Stimulated activated CD8-positive, alpha-beta memory T cell treated with anti-CD3 and anti-CD28 coated beads, Interleukin-2, amount 100 ng/mL, for 48 hours (primary cell): Measurements from ENCODE around the gene IFNA14.
"Not testable (repeated sequence)": the region's sequence is repeated elsewhere in the genome, so short reads cannot be mapped to it uniquely, and the experiment has no call there.

Source experiments
- DNase-seq, 2 donors: peaks; one replicate each; pipeline ENCODE4 v3.0.0-alpha.2; 2020; ENCODE audit warnings: low read depth in 2 of 2

Gene IFNA14

DNA sequence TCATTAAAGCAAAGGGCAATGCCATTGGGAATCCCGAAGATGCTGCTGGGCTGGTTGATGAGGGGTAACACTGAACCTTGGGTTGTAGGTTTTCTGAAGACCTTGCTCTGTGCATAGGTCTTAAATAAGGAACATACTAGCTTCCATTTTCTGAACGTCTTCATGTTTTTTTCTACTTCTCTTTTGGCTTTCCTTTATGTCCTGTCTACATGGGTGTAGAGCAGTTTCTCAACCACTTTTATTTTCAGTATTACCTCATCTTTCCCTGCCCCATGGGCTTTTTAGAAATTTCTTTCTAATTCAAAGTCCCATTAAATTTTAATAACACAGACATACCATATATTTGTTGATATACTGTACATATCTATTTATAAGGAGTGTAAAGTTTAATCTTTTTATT, at the start of gene IFNA14:
Gene IFNA14 (minus strand): TSS at position 95 of the 400 bp plus-strand sequence. CDS start 70 bp downstream, at position 25.
- no peak for DNase-seq

DNA sequence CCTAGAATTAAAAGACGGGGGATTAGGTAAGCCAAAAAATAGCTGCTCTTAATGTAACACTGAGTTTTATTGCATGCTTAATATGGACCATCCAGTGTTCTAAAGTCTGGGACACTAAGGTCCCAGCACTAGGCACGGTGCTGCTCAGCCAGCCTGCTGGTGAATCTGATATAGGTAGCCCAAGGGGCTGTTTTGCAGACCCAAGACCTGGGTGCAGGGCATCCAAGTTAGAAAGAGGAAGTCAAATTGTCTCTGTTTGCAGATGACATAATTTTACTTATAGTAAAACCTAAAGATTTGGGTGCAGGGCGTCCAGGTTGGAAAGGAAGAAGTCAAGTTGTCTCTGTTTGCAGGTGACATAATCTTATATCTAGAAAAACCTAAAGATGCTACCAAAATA, 47.5 kb upstream of the IFNA14 start:
- DNase-seq = no peak

DNA sequence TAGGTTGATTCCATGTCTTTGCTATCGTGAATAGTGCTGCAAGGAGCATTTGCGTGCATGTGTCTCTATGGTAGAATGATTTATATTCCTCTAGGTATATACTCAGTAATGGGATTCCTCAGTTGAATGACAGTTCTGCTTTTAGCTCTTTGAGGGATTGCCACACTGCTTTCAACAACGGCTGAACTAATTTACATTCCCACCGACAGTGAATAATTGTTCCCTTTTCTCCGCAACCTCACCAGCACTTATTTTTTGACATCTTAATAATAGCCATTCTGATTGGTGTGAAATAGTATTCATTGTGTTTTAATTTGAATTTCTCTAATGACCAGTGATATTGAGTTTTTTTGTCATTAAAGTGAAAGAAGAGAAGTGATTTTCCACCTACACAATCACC, 46.9 kb upstream of the IFNA14 start:
- DNase-seq = no peak

DNA sequence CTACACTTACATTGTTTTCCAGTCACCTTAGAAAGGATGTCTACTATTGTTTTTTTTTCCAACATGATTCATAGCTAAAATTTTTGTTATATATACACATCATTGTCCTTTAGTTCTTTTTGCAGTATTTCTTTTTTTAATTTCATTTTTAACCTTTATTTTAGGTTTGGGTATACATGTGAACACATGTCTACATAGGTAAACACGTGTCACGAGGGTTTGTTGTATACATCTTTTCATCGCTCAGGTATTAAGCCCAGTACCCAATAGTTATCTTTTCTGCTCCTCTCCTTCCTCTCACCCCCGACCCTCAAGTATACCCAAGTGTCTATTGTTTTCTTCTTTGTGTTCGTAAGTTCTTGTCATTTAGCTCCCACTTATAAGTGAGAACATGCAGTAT, 46.3 kb upstream of the IFNA14 start:
- no peak for DNase-seq

DNA sequence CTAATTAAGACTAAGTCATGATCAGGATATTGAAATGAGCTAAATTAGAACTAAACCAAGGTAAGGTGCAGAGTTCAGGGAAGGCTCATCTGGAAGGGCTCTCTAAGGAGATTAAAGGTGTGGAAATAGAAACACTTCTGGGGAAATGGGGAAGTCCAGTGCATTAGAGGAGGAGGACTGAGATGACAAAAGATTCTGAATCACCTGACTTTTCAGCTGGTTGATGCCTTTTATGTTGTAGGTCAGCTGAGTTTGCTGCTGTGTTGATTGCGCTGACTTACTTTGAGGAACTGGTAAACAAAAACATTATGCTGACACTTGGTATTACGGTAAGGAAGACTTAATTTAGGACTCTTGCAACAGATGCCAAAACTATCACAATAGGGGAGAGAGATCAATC, 41.5 kb upstream of the IFNA14 start:
- no peak for DNase-seq

DNA sequence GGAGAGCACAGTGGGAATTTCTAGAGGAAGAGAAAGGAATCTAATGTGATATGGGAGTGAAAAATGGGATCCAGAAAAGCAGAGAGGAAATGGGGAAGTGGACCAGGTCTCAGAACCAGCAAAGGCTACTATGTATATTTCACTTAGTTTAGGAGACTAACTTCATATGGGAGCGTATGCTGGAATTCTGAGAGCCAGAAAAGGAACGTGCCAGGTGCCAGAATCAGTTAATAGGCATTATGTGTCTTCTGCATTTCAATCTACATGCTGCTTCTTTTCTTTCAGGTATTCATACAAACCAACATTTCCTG, 28.5 kb upstream of the IFNA14 start:
- DNase-seq = no peak

DNA sequence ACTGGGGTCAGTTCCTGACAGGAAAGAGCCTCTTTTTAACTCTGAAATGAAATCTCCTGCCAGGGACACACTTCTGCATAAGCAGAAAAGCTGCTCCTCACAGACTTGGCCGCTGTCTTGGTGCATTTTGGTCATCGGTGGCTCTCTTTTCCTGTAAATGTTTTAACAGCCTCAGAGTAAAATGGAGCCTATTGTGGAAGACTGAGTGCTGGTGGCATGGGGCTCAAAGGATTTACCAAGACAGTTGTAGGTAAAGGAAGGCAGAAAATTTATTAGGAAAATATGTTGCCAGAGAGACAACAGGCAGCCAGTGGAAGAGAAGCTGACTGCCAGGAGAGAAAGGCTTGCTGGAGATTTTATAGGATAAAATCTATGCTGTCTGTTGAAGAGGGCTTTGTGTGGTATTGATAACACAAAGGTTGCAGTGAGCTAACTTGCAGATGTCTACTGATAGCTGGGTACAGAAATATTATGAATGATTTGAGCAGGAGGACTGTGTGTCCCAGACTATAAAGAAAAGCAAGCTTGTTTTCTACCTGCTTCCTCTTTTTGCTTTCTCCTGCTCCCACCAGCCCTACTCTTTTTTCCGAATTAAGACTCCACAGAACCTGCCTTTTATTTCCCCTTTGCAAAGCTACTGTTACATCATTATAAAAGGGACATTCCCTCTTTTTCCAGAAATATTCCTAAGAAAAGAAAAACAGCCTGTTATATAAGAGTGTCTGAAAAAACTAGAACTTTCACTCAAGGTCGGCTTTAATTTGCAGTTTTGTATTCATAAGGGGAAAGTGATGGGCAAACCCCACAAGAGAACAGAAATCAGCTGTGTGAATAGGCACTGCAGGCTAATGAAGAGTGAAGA, 27.9 kb upstream of the IFNA14 start:
- DNase-seq = no peak

DNA sequence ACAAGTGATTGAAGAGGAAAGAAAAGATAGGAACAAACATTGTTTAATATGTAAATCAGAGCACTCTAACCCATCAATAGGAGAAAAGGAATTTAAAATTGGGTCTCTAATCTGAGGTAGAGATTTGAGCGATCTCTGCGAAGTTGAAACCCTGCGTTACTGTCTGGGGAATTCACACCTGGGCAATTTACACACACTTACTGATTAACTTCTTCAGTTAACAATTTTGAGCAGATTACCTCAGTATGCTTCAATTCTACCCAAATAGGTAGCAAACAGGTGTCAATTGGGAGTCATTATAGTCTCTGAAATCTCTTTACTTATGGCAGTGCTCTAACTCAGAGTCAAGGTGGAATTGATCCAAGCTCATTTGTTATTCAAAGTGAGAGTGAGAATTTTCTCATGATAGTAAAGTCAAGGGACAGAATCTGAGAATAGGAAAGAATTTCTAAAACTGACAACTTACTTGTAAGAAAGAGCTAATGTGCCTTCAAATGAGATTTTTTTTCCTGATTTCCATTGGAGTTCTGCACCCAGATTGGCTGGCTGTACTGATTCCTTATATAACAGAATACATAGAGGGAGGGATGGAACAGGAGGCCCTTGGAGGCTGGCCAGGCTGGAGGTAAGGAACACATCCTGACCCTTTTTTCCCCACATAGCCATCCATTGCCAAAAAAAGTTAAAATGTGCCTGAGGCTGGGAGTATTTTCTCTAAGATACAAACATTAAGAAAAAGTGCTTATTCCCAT, 27.1 kb upstream of the IFNA14 start:
- DNase-seq = no peak

DNA sequence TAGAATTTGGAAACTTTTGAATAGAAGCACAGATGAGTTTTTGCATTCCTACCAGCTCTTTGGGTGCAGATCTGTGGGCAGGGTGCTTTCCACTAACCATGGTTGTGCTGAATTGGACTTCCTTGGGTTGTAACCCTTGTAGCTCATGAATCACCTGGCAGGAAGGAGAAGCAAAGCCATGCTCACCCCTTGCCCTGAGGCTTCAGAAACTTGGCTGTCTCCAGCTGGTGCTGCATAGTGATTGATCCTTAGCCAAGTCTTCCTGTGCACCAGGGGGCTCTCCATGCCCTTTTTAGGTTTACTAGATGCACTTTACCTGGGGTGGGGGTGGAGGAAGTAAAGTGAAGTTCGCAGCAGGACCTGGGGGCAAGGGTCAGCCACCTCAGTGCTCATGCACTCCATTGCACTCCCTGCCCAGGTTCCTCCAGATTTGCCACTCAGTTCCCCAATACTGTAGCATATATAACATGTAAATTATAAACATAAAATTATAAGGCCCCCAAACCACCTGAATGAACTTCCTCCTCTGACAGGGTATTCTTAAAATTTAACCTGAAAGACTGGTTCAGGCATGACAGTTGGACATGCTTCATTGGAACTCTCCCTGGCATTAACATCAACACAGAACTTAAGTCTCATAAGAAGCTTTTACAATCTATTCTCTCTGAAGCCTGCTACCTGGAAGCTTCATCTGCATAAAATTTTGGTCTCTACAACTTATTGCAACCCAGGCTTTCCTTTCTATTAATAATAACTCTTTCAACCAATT, 25.8 kb upstream of the IFNA14 start:
- no peak for DNase-seq

DNA sequence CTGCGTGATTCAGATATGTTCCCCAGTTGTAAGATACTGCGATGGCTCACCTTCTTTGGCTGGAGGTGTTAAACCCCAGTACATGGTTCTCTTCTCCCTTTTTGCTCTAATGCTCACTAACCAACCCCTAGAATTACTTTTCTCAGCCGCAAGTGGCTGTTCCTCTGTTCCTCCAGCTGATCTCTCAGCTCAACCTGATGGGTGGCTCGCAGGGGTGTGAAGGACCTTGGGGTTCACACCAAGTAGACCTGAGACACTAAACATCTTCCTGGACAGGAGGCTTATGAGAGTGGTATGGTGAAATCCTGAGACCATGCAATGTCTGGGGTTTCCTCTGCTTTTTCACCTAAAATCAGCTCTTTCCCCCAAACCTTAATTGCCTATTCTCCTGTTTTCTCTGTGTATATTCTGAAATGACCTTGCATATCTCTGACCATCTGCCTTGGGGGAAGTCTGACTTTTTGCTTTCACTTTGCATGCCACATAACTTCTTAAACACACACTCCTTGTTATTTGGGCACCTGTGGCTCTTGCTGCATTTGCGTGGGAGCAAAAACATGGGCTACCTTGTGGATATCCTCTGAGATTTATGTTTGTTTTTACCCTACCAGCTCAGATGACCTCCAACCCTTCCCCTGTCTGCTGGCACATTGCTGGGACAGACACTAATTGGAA, 15.9 kb upstream of the IFNA14 start:
- no peak for DNase-seq

DNA sequence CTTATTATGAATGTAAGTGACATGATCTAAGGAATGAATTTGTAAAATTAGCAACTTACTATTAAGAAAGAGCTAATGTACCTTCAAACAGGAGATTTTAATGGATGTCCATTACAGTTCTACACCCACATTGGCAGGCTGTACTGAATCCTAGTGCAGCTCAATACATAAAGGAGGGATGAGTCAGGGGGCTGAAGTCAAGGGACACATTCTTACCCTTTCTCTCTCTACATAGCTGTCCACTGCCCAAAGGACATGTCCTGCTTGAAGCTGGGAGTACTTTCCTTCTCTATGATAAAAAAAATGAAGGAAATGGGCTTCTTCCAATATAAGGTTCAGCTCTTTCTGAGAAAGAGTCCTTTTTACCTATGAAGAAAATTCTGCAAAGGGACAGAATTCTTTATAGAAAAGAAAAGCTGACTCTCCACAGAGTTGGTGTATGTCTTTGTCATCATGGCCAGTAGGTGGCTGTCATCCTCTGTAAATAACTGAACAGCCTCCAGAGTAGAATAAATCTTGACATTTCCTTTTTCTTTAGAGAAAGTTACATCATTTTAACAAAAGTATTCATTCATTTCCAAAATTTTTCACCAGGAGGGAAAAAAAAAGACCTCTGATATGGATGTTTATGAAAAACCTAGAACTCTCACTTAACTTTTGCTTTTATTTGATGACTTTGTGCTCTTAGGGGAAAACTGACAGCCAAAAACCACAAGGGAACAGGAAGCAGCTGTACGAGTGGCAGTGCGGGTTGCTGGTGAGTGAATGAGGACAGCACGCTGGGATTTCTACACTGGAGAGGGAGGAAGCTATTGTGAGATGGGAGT, 13.1 kb upstream of the IFNA14 start:
- DNase-seq = no peak

DNA sequence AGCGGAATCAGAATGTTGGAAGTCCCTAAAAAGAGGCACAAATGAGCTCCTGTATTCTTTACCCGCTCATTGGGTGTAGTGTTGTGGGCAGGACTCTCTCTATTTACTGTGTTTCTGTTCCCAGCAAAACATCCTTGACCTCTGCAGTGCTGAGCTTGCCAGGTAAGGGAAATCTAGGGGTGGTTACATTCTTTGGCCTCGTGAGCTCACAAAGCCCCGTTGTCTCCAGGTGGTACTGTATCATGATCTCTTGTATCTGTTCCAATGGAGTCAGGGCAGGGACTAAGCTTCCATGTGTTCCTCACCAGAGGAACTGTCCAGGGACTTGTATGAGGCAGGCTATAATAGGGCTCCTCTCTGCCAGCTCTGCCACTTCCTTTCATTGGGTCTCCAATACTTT, 11.8 kb upstream of the IFNA14 start:
- DNase-seq = no peak

DNA sequence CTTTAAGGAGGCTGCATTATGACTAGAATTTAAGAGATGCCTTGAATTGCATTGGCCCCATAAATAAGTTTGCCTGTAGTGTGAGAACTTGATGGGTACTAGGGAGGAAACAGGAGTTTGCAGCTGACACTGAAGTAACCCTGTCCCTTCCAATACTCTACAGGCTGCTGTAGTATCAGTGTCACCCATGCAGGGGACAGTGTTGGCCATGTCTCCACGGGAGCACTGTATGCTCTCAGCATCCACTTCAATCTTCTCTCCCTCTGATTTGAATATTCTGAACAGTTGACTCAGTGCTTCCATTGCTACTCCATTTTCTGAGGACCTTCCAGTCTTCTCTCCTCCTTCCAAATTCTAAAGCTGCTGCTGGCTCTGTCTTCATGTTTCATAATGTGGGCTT, 11.4 kb upstream of the IFNA14 start:
- DNase-seq = no peak

DNA sequence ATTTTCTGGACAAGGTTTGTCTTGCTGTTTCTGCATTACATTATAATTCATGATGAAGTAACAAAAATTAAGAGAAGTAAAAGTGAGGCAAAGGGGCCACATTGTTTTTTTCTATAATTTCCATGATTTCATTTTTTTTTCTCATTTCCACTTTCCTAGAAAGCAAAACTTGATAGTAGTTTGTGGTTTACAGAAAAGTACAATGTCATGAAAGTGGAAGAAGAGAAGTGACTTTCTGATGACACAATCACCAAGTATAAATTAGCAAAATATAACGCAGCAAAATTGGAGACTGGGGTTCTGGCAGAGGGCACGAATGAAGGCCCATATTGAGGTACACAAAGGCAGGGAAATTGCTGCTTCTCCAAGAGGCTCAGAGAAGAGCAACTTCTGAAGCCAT, 5.0 kb upstream of the IFNA14 start:
- no peak for DNase-seq

DNA sequence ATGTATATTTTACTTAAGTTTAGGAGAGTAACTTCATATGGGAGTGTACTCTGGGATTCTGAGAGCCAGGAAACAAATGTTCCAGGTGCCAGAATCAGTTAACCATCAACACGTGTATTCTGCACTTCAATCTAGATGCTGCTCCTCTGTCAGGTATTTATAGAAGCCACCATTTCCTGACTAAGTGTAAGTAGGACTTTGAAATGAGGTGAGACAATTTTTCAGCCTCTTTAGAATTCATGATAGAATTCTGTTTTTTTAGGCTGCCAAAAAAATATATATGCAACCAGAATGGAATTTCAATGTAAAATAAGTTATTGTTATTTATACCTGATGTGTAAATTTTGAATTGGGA, 3.5 kb downstream of the IFNA14 start:
- not testable (repeated sequence) for DNase-seq

DNA sequence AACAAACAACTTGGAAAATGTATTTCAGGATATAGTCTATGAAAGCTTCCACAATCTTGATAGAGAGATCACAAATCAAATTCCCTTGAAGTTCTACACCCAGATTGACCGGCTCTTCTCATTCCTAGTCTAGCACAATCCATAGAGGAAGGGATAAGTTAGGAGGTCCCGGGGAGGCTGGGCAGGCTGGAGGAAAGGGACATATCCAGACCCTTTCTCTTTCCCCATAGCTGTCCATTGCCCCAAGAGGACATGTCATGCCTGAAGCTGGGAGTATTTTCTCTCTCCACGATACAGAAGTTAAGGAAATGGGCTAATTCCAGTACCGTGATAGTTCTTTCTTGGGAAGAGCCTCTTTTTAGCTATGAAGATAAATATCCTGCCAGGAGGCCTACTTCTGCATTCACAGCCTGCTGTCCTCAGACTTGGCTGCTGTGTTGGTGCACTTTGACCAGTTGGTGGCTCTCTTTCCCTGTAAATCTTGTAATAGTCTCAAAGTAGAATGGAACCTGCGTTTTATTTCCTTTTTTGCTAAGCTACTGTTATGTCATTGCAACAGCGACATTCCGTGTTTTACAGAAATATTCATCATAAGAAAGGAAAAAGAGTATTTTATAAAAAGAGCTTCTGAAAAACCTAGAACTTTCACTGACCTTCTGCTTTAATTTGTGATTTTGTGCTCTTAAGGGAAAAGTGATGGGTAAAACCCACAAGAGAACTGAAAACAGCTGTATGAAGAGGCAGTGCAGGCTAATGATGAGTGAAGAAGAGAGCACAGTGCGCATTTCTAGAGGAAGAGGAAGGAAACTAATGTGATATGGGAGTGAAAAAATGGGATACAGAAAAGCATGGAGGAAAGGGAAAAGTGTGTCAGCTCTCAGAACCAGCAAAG, 4.1 kb downstream of the IFNA14 start:
- DNase-seq = not testable (repeated sequence)

DNA sequence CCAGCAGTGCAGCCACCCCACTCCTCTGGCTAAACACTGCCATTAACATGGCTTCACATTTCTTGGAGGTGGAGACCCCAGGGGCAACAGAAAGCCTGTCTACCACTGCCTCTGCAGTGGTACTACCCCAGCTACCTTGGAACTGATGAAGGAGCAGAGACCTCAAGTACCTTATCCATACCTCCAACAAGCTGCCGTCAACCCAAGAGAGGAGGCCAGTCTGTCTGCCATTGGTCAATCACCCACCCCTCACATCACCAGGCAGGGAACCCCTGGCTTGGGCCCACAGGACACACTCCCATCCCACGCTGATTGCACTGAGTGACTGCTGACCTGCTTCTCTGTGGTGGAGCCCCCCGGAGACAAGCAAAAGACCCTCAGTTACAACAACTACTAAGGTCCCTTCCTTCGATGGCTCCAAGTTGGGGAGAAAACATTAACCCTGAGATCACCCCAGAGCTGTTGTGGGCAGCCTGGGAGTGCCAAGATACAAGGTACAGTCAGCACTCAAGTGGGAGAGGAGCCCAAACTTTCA, 5.6 kb downstream of the IFNA14 start:
- DNase-seq = no peak

DNA sequence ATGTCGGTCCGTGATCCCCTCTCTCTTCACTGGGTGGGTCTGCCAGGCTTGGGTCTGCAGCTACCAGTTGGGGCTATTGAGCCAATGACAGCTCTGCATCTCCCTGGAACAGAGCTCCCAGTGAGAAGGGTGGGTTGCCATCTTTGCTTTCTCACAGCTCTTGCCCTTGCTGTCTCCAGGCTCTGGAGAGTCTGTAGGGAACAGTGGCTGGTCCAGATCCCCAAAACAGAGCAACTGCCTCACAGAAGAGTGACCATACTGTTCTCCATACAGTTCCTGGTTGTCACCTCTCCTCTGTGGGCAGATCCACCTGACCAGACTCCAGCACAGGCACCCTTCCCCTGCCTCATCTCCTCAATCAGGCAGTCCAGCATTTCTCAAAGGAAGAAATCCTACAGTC, 6.5 kb downstream of the IFNA14 start:
- no peak for DNase-seq

DNA sequence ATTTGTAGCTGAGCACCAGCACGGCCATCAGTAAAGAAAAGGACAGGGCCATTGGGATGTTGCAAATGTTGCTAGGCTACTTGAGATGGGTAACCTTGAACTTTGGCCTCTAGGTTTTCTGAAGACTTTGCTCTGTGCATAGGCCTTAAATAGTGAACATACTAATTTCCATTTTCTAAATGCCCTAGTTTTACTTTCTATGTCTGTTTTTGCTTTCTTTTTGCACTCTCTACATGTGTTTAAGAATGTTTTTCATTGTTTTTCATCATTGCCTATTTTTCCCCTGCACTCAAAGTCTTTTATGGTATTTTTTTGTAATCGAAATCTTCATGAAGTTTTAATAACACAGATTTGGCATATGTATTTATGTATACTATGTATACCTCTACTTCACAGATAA, 11.7 kb downstream of the IFNA14 start, which contains the start of gene IFNA17:
Gene IFNA17 (minus strand): TSS at position 101 of the 400 bp plus-strand sequence. CDS start 49 bp downstream, at position 52.
- DNase-seq = no peak

DNA sequence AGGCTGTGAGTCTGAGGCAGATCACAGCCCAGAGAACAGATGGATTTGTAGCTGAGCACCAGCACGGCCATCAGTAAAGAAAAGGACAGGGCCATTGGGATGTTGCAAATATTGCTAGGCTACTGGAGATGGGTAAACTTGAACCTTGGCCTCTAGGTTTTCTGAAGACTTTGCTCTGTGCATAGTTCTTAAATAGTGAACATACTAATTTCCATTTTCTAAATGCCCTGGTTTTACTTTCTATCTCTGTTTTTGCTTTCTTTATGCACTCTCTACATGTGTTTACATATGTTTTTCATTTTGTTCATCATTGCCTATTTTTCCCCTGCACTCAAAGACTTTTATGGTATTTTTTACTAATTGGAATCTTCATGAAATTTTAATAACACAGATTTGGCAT, 22.6 kb downstream of the IFNA14 start, which contains the start of gene IFNA16:
Gene IFNA16 (minus strand): TSS at position 101 of the 400 bp plus-strand sequence. CDS start 6 bp downstream, at position 95.
- not testable (repeated sequence) for DNase-seq
